GM12873 (cell line): ENCODE results near the gene CENPF.

Experiments
- CTCF ChIP-seq: IDR thresholded peaks from 2 replicates; pipeline ENCODE4 v1.5.1; 2012; ENCODE audit warnings: low read depth, mild to moderate bottlenecking, moderate library complexity, low read length, control low read depth; ENCODE audit not compliant: insufficient read depth; ENCODE audit errors: missing control alignments

Gene CENPF

GRCh38 chr1:214700437-214700836 lies 97.4 kb downstream of the CENPF start:
- no peak for TF ChIP-seq CTCF

GRCh38 chr1:214702556-214702955 lies 99.6 kb downstream of the CENPF start:
- TF ChIP-seq CTCF, result no peak

GRCh38 chr1:214707306-214708087 lies 104.5 kb downstream of the CENPF start:
- no peak for TF ChIP-seq CTCF

GRCh38 chr1:214708321-214708955 lies 105.4 kb downstream of the CENPF start:
- no peak for TF ChIP-seq CTCF

- no peak for TF ChIP-seq CTCF
Measured at GRCh38 chr1:214709241-214709640, 106.2 kb downstream of the CENPF start.

- no peak for TF ChIP-seq CTCF
Measured at GRCh38 chr1:214712737-214713136, 109.7 kb downstream of the CENPF start.
